GM21390 (cell line): Measurements from ENCODE around the gene KRTAP10-3.
"Not testable (repeated sequence)": the region's sequence is repeated elsewhere in the genome, so short reads cannot be mapped to it uniquely, and the experiment has no call there.

Experiments
- ATAC-seq: cut with Tn5 transposase; IDR thresholded peaks from one replicate; pipeline ENCODE4 v1.9.1; 2021; ENCODE audit not compliant: unreplicated experiment

The KRTAP10-3 gene

DNA sequence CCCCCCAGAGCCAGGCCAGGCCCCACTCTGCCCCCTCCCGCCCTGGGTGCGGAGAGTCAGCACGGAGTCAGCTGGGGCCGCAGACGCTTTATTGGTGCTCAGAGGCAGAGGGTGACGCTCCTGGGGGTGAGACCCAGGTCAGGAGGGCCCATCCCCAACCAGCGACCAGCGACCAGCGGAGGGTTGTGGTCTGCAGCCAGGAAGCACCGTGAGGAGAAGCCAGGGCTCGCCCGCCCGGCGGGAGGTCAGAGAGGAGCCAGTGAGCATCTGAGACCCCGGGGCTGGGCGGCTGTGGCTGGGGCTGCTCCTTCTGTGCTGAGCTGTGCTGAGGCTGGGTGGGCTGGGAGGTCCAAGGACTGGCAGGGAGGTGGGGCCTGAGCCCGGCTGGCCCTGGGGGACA lies 8.3 kb downstream of the KRTAP10-3 start:
- not testable (repeated sequence) for ATAC-seq

DNA sequence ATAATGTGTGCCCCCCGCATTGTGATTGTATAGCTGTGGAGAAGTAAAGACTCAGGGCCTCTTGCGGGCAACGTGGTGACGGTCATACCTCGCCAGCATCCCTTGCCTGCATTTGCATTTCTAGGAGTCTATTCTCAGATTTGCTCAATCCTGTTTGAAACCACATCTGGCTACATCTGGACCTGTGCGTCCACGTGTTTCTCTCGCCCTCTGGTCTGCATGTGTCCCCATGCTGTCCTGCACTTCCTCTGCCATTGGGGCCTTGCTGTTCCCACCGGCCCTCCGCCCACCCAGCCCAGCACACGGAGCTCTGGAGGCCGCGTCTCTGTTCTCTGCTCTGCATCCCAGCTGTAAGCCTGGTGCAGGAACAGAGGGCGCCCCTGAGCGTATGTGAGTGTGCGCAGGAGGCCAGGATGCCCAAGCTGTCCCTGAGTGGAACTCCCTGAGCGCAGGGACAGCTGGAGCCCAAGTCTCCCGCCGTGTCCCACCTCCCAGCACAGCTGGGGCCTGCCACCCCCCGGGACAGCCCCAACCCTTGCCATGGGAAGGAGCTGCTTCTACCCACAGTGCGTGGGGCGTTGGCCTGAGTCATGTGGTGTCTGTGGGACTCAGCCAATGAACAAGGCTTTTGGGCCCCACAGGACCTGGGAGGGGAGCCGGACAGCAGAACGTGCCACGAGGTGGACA lies 8.9 kb downstream of the KRTAP10-3 start:
- ATAC-seq: no peak

- ATAC-seq: no peak
These were observed 9.7 kb downstream of the KRTAP10-3 start for GRCh38 chr21:44548922-44549321.

DNA sequence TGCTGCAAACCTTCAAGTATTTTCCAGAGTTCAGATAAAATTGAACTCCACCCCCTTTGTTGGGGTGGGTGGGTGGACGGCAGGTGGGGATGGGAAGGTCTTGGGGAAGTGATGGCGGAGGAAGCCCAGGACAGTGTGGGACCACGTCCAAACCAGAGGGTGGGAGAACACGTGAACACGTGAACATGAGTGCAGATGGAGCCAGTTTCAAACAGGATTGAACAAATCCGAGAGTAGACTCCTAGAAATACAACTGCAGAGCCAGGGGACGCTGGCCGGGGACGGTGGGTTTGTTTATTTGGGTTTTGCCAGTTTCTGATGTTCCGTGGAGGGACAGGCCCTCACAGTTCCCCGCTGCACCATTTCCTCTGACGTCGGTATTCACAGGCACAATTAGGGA lies 10.2 kb downstream of the KRTAP10-3 start:
- ATAC-seq: no peak

DNA sequence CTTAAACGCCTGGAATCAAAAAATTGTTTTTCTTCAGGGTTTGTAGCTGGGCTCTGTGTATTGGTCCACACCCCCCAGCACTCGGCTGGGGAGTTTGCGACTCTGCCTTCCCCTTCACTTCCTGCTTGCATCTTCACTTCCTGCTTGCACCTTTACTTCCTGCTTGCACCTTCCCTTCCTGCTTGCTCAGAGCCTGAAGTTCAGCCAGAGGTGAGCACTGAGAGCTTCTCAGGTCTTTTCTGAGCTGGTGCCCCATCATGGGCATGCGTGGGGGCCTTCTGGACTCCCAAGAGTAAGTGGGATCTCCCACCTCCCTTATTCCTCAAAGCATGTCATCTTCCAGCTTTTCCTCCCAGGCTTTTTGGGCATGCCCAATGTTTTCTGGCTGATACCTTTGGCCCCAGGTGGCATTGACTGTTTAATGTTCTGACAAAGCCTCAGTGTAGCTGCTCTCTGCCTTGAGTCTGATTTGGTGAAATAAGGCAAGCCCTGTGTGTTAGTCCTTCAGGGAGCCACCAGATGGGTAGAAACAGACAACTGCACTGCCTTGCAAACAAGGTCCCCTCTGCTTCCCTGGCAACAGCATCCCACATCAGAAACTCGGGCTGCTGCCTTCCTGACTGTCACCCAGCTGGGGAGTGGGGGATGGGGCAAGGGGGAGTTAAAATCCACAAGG lies 10.8 kb downstream of the KRTAP10-3 start:
- ATAC-seq: no peak

GRCh38 chr21:44544566-44544965 lies 14.0 kb downstream of the KRTAP10-3 start:
- no peak for ATAC-seq

- no peak for ATAC-seq
These were observed 15.9 kb downstream of the KRTAP10-3 start for GRCh38 chr21:44542716-44543115.

- ATAC-seq: no peak
These were observed 17.8 kb downstream of the KRTAP10-3 start for GRCh38 chr21:44540741-44541288.

DNA sequence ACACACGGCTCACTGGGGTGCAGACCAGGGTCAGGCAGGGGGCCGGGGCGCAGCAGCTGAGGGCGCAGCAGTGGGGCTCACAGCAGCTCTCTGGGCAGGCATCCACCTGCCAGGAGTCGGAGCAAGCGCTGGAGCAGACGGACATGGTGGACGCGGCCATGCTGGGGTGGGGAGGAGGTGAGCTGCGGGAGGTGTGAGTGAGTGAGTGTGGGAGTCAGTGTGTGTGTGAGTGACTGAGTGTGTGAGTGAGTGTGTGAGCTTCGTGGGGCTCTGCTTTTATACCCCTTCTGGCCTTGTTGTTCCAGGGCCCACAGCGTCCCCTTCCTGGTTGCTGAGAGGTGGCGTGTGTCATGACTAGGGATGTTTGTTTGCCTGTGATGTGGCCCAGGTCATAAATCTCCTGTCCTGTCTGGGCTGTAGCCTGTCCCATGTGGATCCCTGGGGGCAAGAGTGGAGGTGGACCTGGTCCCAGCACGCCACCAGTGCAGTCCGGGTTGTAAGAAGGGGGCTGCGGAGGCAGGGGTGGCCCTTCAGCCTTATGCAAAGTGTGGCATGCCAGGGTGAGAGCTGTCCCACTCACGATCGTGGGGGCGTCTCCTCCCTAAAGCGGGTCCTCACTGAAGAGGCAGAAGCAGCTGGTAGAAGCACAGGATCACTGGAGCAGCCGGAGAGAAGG lies 18.5 kb downstream of the KRTAP10-3 start, which contains the start of gene KRTAP10-1:
Gene KRTAP10-1 (minus strand): TSS at position 205 of the 676 bp plus-strand sequence. CDS start 45 bp downstream, at position 160.
- ATAC-seq: no peak

GRCh38 chr21:44539046-44539445 lies 19.5 kb downstream of the KRTAP10-3 start:
- ATAC-seq: no peak

DNA sequence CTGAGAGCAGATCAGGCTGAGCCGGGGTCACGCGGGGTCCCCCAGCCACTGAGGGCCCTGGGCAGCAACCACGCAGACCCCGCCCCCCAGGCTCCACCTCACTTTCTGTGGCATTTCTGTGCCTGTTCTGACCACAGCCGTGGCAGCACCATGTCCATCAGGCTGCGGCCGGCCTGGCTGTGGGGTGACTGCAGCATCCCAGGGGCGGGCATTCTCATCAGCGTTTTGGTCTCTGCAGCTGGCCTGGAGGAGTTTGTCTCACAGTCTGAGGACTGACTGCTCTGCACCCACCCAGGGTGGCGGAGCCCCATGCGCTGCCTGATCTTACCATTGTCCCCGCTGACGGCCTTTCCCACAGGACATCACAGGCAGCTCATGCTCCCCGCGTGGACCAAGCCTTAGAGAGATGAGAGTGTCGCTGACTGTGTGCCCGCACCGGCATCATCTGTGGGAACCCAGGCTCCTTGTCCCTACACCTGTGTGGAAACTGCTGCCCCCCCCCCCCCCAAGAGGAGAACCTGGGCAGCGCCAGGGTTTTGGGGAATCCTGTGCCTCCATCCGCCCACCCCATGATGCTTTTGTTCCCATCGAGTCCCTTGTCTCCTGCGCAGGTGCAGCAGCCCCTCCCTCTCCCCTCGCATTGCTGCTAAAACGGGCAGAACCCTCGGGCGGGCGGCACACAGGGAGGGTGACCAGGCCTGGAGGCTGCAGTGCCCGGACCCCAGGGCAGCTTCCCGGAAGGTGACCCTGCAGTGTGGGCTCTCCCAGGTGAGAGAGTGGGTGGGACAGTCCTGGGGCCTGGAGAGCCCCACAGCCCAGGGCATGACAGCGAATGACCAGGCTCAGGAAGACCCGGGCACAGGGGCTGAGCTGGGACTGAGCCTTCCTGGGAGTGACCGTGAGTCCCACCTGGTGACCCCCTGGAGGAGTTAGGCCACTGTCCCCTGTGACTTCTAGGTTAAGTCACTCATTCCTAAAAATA lies 20.4 kb downstream of the KRTAP10-3 start:
- ATAC-seq: no peak

GRCh38 chr21:44535963-44536362 lies 22.6 kb downstream of the KRTAP10-3 start:
- ATAC-seq: no peak

DNA sequence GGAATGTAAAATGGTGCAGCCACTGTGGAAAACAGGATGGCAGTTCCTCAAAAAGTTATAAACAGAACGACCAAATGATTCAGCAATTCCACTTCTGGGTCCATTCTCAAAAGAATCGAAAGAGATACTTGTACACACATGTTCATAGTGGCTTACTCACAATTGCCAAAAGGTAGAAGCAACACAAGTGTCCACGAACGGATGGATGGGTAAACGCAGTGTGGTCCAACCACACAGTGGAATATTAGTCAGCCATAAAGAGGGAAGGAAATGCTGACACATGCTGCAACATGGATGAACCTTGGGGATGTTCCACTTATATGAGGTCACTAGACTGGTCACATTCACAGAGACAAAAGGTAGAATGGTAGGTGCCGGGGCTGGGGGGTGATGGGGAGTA lies 23.9 kb downstream of the KRTAP10-3 start:
- ATAC-seq: no peak

DNA sequence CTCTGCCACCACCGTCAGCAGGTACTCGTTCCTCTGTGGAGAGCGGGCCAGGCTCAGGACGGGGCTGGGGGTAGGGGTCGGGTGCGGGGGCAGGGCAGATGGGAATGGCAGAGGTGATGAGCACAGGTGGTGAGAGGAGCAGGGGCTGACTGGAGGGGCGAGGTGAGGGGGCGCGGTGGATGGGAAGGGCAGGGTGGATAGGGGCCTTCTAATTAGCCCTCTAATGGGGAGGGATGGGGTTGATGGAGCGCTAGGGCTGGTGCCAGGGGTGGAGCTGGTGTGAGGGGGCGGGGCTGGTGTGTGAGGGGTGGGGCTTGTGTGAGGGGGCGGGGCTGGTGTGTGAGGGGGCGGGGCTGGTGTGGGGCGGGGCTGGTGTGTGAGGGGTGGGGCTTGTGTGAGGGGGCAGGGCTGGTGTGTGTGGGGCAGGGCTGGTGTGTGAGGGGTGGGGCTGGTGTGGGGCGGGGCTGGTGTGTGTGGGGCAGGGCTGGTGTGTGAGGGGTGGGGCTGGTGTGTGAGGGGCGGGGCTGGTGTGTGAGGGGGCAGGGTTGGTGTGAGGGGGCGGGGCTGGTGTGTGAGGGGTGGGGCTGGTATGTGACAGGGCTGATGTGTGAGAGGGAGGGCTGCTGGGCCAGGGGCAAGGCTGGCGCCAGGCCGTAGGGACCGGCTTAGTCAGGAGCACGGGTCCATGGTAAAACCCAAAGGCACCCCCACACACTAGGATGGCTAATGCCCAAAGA lies 24.5 kb downstream of the KRTAP10-3 start:
- ATAC-seq: no peak

DNA sequence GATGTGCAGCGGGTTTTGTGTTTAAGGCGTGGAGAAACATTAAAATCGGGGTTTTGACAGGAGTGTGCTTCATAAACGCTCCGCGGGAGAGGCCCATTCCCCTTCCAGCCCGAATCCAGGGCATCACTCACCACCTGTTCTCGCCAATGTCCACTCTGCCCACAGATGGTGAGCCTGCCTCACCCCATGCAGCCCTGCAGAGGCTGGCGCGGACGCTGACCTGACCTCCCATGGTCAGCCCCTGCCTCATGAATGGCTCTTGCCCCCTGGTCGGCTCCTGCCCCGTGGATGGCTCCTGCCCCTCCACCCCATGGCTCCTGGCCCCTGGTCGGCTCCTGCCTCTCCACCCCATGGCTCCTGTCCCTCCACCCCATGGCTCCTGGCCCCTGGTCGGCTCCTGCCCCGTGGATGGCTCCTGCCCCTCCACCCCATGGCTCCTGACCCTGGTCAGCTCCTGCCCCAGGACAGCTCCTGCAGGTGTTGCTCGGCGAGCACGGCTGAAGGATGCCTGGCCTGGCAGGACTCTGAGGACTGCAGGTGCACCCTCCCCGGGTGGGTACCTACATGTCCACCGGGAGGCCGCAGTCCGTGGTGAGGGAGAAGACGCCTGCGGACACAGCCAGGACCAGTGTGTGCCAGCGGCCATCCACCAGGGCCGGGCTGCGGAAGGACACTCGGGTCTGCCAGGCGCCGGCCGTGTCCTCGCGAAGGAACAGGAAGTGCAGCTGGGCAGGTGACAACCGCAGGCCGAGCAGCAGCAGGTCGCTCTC lies 25.3 kb downstream of the KRTAP10-3 start:
- ATAC-seq: no peak

- ATAC-seq: no peak
These were observed 25.9 kb downstream of the KRTAP10-3 start for GRCh38 chr21:44532712-44533111.

GRCh38 chr21:44531606-44532564 lies 26.7 kb downstream of the KRTAP10-3 start:
- no peak for ATAC-seq
